Measurements from ENCODE around the gene S100A1. TPM values are rescaled to one million over a fixed set of nuclear protein-coding genes. Genes with fewer than 3 reads are reported as not detected.
A peak's percentile ranks its signal among the peaks of the same experiment; 100 is the strongest.

The S100A1 gene
- polyA plus RNA-seq, 1 of the 3 experiments (the other 2 are of a cell fraction), result 0.18 TPM

- no peak overlapping the region for H2AFZ ChIP-seq (ENCODE audit: low read depth)
- peaks cover 6% of the 10 kb centered on the region for H3F3A ChIP-seq (replicated peaks; ENCODE audit: insufficient read depth)
- H4K20me1 ChIP-seq (ENCODE audit: insufficient read depth), result no peaks in the 10 kb centered on the region
- H3K9ac ChIP-seq, result no peak overlapping the region
- H3K36me3 ChIP-seq (replicated peaks in 1 of 2; ENCODE audit: control insufficient read depth in 1 of 2, insufficient read depth in 2 of 2, low read length in 1 of 2), result no peaks in the 10 kb centered on the region
- no peaks in the 10 kb centered on the region for H3K27me3 ChIP-seq (ENCODE audit: insufficient read depth)
- H3K27ac ChIP-seq (ENCODE audit: low read depth in 2 of 2, low read length in 1 of 2), result no peak overlapping the region
- no peaks in the 10 kb centered on the region for H3K9me2 ChIP-seq
- no peak for DNase-seq
- H3K4me3 ChIP-seq (ENCODE audit: low read depth in 2 of 2, low read length in 1 of 2), result no peak overlapping the region
- CTCF ChIA-PET, result interaction anchor here (0.7 to 1.2 kb wide), 6 partner anchors 21 to 97 kb away, joined by 3 to 5 read pairs (median 4); no protein-coding TSS in a partner anchor
- no peak for TF ChIP-seq TAF1 (IDR thresholded peaks at IDR 0.05; ENCODE audit: borderline replicate concordance, low read depth, low read length)
- TF ChIP-seq POLR2AphosphoS5 (IDR thresholded peaks at IDR 0.05; ENCODE audit: low read depth, low read length), result no peak
- H3K79me2 ChIP-seq (ENCODE audit: insufficient read depth), result no peaks in the 10 kb centered on the region
- H3K9me3 ChIP-seq, result no peaks in the 10 kb centered on the region
- POLR2A ChIA-PET, result no interaction called here
- no peaks in the 10 kb centered on the region for H3K4me1 ChIP-seq (ENCODE audit: control insufficient read depth in 1 of 2, insufficient read depth in 2 of 2, low read depth in 1 of 2, low read length in 1 of 2)
- 76% methylated on average over 4 of the region's 4 CpGs for WGBS (ENCODE audit: low lambda C conversion rate)
- no peak overlapping the region for H3K4me2 ChIP-seq
Observed at GRCh38 chr1:153592748-153593147, 35.5 kb upstream of the S100A1 start.

GRCh38 chr1:153597206-153597605 is 31.0 kb upstream of the S100A1 start:
- Histone ChIP-seq H3K79me2 (ENCODE audit: insufficient read depth) (no peaks in the 10 kb centered on the region), H3F3A (replicated peaks; ENCODE audit: insufficient read depth) (peaks cover 5% of the 10 kb centered on the region), H3K36me3 (replicated peaks in 1 of 2; ENCODE audit: control insufficient read depth in 1 of 2, insufficient read depth in 2 of 2, low read length in 1 of 2) (no peaks in the 10 kb centered on the region), H3K9me3 (no peaks in the 10 kb centered on the region), H3K9me2 (no peaks in the 10 kb centered on the region), H2AFZ (ENCODE audit: low read depth) (no peak overlapping the region), H3K27me3 (ENCODE audit: insufficient read depth) (no peaks in the 10 kb centered on the region), H3K4me3 (ENCODE audit: low read depth in 2 of 2, low read length in 1 of 2) (no peak overlapping the region), H3K9ac (no peak overlapping the region), H4K20me1 (ENCODE audit: insufficient read depth) (no peaks in the 10 kb centered on the region), H3K4me1 (ENCODE audit: control insufficient read depth in 1 of 2, insufficient read depth in 2 of 2, low read depth in 1 of 2, low read length in 1 of 2) (peaks cover 4 to 5% of the 10 kb centered on the region in 2 experiments; a peak in 1 of 4 replicates), H3K4me2 (no peak overlapping the region), H3K27ac (ENCODE audit: low read depth in 2 of 2, low read length in 1 of 2) (no peak overlapping the region)
- ChIA-PET POLR2A (no interaction called here), CTCF (interaction anchor here (1.1 to 1.2 kb wide), 2 partner anchors 11 to 245 kb away, joined by 3 read pairs; no protein-coding TSS in a partner anchor)
- WGBS (ENCODE audit: low lambda C conversion rate), result 80% methylated on average over 6 of the region's 6 CpGs
- TF ChIP-seq GATA2 (CRISPR knock-in tag; IDR thresholded peaks at IDR 0.05) (no peak), FOSL2 (IDR thresholded peaks at IDR 0.05; ENCODE audit: borderline replicate concordance, low read depth) (peak; percentile 37; the same call in 1 of the 2 replicates)
- DNase-seq, result no peak

- DNase-seq, result no peak
- ChIA-PET CTCF (interaction anchor here (0.7 to 1.9 kb wide), 10 partner anchors 8 to 246 kb away, joined by 3 to 7 read pairs (median 3); no protein-coding TSS in a partner anchor), POLR2A (no interaction called here)
- no peaks in the 10 kb centered on the region for H4K20me1 ChIP-seq (ENCODE audit: insufficient read depth)
- H3K4me3 ChIP-seq (ENCODE audit: low read depth in 2 of 2, low read length in 1 of 2), result no peak overlapping the region
- H3K4me1 ChIP-seq (ENCODE audit: control insufficient read depth in 1 of 2, insufficient read depth in 2 of 2, low read depth in 1 of 2, low read length in 1 of 2), result peaks cover 4 to 5% of the 10 kb centered on the region in 2 experiments; a peak in 1 of 4 replicates
- no peak overlapping the region for H3K9ac ChIP-seq
- no peaks in the 10 kb centered on the region for H3K9me2 ChIP-seq
- H3K36me3 ChIP-seq (replicated peaks in 1 of 2; ENCODE audit: control insufficient read depth in 1 of 2, insufficient read depth in 2 of 2, low read length in 1 of 2), result no peaks in the 10 kb centered on the region
- WGBS (ENCODE audit: low lambda C conversion rate), result 85% methylated on average over 7 of the region's 7 CpGs
- no peaks in the 10 kb centered on the region for H3K9me3 ChIP-seq
- TF ChIP-seq TAF1 (IDR thresholded peaks at IDR 0.05; ENCODE audit: borderline replicate concordance, low read depth, low read length), result no peak
- peak; percentile 75; the same call in 1 of the 2 replicates for TF ChIP-seq RFX5 (IDR thresholded peaks at IDR 0.05; ENCODE audit: low read length)
- H3K79me2 ChIP-seq (ENCODE audit: insufficient read depth), result no peaks in the 10 kb centered on the region
- H2AFZ ChIP-seq (ENCODE audit: low read depth), result 0 out of 2 replicates have a peak overlapping the region, but pooled peaks have one; percentile 37
- H3K27ac ChIP-seq (ENCODE audit: low read depth in 2 of 2, low read length in 1 of 2), result peak overlapping the region in 1 of 2 experiments; percentile 34; a peak in 1 of 4 replicates
- no peaks in the 10 kb centered on the region for H3K27me3 ChIP-seq (ENCODE audit: insufficient read depth)
- peak overlapping the region; percentile 58; the same call in 1 of the 2 replicates for H3K4me2 ChIP-seq
- peaks cover 14% of the 10 kb centered on the region for H3F3A ChIP-seq (replicated peaks; ENCODE audit: insufficient read depth)
Observed at GRCh38 chr1:153598309-153599172, 29.7 kb upstream of the S100A1 start.
